Measurements from ENCODE around the gene MYT1.

- TF ChIP-seq CTCF (IDR thresholded peaks at IDR 0.05) (no peak), POLR2A (IDR thresholded peaks at IDR 0.05) (no peak)
Measured at GRCh38 chr20:64189530-64189966, 25.3 kb downstream of the MYT1 start.

Data from breast epithelium (tissue), 3 donors.